T-helper 17 cell (primary cell): ENCODE measurements around the gene KCNJ18. TPM values are rescaled to one million over a fixed set of nuclear protein-coding genes. Genes with fewer than 3 reads are reported as not detected.
"Not testable (repeated sequence)": the region's sequence is repeated elsewhere in the genome, so short reads cannot be mapped to it uniquely, and the experiment has no call there.

Experiments used
- ATAC-seq: fragments of 150-1000 bp; cut with Tn5 transposase; 2 replicates; pipeline ENCODE4 v1.10.0; 2021; ENCODE audit warnings: mild to moderate bottlenecking, moderate library complexity
- DNase-seq, 3 donors: peaks; one replicate each; pipeline versions ENCODE4 v3.0.0 to v3.0.0-alpha.2; 2020 to 2021
- H3K9me3 ChIP-seq: one replicate; pipeline ENCODE4 v1.7.0; 2013; ENCODE audit warnings: low read length, mild to moderate bottlenecking; ENCODE audit not compliant: control insufficient read depth, poor library complexity, severe bottlenecking
- H3K27ac Mint-ChIP-seq: one replicate; pipeline ENCODE4 v1.8.0; 2022; ENCODE audit warnings: mild to moderate bottlenecking, moderate library complexity, mixed read lengths
- H3K27me3 Mint-ChIP-seq: one replicate; pipeline ENCODE4 v1.8.0; 2022; ENCODE audit warnings: mixed read lengths
- H3K36me3 Mint-ChIP-seq: one replicate; pipeline ENCODE4 v1.8.0; 2022; ENCODE audit warnings: low read depth, mixed read lengths
- H3K4me1 Mint-ChIP-seq: one replicate; pipeline ENCODE4 v1.8.0; 2022; ENCODE audit warnings: mild to moderate bottlenecking, mixed read lengths
- H3K4me3 Mint-ChIP-seq: one replicate; pipeline ENCODE4 v1.8.0; 2022; ENCODE audit warnings: mild to moderate bottlenecking, moderate library complexity, mixed read lengths
- total RNA-seq, 4 donors: library from RNA in 2 of 4; stranded (reverse) in 2 of 4; gene quantifications; one replicate each; pipeline ENCODE4 v1.2.3 and lab custom pipeline; 2022 to 2026

The KCNJ18 gene
- total RNA-seq, 2 donors from 2014 or later = not detected

DNA sequence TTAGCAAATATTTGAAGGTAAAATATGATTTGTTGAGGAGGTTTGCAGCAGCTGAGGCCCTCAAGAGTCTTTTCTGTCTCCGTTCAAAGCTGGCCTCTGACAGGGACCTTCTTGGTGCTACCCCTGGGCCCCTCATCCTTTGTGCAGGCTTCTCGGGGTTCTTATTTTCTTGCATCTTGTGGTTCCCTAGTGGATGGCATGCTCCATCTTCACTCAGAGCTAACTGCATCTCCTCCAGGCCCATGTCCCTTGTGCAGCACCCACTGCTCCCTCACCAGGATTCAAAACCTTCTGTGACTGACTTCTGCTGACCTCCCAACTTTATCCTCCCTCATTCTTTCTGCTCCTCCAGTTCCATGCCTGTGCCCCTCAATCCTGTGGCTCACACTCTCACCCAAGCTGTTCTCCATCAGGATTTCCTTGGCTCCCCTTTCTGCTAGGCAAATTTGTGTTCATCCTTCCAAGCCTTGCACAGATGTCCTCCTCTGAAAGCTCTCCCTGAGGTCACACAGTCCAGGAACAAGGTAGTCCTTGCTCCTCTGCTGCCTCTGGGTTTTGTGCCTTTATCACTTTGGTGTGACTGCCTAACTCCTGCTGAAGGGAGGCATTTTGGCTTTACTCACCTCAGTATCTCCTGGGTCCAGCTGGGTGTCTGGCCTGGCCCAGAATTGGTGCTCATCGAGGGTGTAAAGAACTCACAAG, 25.5 kb upstream of the KCNJ18 start:
- DNase-seq, H3K4me1 Mint-ChIP-seq, H3K9me3 ChIP-seq, H3K27ac Mint-ChIP-seq, H3K27me3 Mint-ChIP-seq, ATAC-seq, H3K36me3 Mint-ChIP-seq, H3K4me3 Mint-ChIP-seq: not testable (repeated sequence)

DNA sequence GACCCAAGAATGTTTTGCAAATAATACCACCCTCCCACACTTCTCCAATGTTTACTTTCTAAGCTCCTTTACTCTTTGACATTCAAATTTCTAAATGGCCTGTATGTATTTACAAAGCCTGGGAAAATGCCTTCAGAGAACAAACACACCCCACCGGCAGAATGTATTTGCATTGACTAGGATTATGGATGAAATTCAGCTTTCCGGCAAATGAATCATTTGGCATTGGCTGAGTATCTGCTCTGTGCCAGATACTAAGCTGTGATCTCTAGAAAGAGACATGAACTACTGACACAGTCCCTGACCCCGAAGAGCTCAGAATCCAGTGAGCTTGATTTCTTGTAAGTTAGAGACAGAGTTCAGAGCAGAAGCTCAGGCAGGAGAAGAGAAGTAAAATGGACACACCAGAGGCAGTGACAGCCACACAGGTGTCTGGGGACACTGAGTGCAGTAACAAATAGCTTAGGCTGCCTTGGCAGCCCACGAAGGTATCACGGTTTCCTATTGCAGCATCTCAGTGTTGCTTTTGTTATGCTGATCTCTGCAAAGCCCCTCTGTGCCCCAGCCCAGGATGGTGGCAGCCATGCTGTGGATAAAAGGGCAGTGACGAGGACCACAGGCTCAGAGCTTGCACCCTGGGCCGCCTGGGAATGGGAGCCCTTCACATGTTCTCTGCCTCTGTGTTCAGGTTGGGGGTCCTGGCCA, 24.8 kb upstream of the KCNJ18 start:
- H3K36me3 Mint-ChIP-seq, ATAC-seq, DNase-seq, H3K27me3 Mint-ChIP-seq, H3K4me3 Mint-ChIP-seq, H3K27ac Mint-ChIP-seq, H3K9me3 ChIP-seq, H3K4me1 Mint-ChIP-seq: not testable (repeated sequence)

DNA sequence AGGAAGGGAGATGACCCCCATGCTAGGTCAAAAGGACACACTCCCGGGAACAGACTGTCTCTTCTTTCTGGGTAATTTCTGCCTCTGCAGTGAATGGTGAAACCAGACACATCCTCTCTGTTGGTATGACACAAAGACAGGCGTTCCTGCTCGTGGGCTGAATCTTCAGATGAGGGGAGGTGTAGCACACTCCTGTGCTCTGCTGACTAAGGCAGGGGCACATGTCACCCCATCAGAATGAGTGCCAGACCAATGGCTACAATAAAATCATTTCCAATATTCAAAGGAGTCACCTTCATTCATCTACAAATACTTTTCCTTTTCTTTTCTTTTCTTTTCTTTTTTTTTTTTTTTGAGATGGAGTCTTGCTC, 24.2 kb upstream of the KCNJ18 start:
- not testable (repeated sequence) for H3K27ac Mint-ChIP-seq, H3K9me3 ChIP-seq, H3K27me3 Mint-ChIP-seq, H3K4me1 Mint-ChIP-seq, H3K4me3 Mint-ChIP-seq, DNase-seq, H3K36me3 Mint-ChIP-seq, ATAC-seq

- H3K9me3 ChIP-seq, DNase-seq, H3K4me3 Mint-ChIP-seq, ATAC-seq, H3K27ac Mint-ChIP-seq, H3K4me1 Mint-ChIP-seq, H3K27me3 Mint-ChIP-seq, H3K36me3 Mint-ChIP-seq: not testable (repeated sequence)
Measured at GRCh38 chr17:21668746-21669508, 23.4 kb upstream of the KCNJ18 start.

GRCh38 chr17:21669616-21670360, 22.5 kb upstream of the KCNJ18 start:
- H3K27me3 Mint-ChIP-seq, ATAC-seq, H3K36me3 Mint-ChIP-seq, DNase-seq, H3K27ac Mint-ChIP-seq, H3K4me3 Mint-ChIP-seq, H3K9me3 ChIP-seq, H3K4me1 Mint-ChIP-seq: not testable (repeated sequence)

DNA sequence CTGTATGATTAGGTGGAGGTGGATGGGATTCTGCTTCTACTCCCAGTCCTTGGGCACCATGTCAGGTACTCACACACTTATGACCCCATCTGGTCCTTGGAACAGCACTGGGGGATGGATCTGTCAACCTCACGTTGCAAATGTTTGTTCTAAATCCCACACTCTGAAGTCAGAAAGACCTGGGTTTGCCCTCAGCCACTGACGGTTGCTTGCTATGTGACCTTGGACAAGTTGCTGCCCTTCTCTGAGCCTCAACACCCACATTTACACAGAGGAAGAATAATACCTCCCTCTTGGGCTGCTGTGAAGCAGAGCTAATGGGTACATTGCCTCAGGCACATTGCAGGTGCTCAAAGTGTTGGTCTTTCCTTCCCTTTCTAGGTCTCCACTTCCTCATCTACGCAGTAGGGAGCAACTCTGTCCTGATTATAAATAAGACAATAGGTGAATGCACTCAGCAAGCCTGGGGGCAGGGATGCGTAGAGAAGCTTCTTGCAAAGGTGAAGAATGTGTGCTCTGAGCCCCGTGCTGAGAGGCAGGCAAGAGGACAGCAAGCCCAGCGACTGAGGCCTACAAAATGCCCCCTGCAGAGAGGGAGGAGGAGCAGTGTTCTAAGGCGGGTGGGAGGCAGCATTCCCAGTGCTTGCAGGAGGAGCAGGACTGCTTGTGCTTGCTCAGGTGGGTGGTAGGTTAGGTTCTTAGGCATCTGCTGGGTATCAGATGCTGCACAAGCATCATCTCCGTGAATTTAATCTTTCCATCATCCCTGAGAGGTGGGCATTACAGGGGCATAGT, 21.8 kb upstream of the KCNJ18 start:
- H3K36me3 Mint-ChIP-seq, H3K9me3 ChIP-seq, H3K27ac Mint-ChIP-seq, H3K4me3 Mint-ChIP-seq, H3K4me1 Mint-ChIP-seq, ATAC-seq, DNase-seq, H3K27me3 Mint-ChIP-seq: not testable (repeated sequence)

- not testable (repeated sequence) for ATAC-seq, H3K27me3 Mint-ChIP-seq, H3K4me3 Mint-ChIP-seq, DNase-seq, H3K27ac Mint-ChIP-seq, H3K36me3 Mint-ChIP-seq, H3K4me1 Mint-ChIP-seq, H3K9me3 ChIP-seq
Measured at GRCh38 chr17:21671437-21671836, 20.9 kb upstream of the KCNJ18 start.

GRCh38 chr17:21671871-21672270, 20.5 kb upstream of the KCNJ18 start:
- not testable (repeated sequence) for H3K4me3 Mint-ChIP-seq, H3K27ac Mint-ChIP-seq, ATAC-seq, H3K27me3 Mint-ChIP-seq, H3K36me3 Mint-ChIP-seq, H3K4me1 Mint-ChIP-seq, H3K9me3 ChIP-seq, DNase-seq

GRCh38 chr17:21673451-21674241, 18.7 kb upstream of the KCNJ18 start:
- H3K4me1 Mint-ChIP-seq, H3K9me3 ChIP-seq, H3K36me3 Mint-ChIP-seq, ATAC-seq, DNase-seq, H3K27ac Mint-ChIP-seq, H3K27me3 Mint-ChIP-seq, H3K4me3 Mint-ChIP-seq: not testable (repeated sequence)

GRCh38 chr17:21674242-21674731, 18.0 kb upstream of the KCNJ18 start:
- Mint-ChIP-seq H3K4me3 (no peak overlapping the region), H3K27me3 (no peaks in the 10 kb centered on the region), H3K4me1 (no peaks in the 10 kb centered on the region), H3K27ac (no peak overlapping the region), H3K36me3 (no peaks in the 10 kb centered on the region)
- no peak for DNase-seq
- ATAC-seq = no peak
- no peaks in the 10 kb centered on the region for H3K9me3 ChIP-seq

DNA sequence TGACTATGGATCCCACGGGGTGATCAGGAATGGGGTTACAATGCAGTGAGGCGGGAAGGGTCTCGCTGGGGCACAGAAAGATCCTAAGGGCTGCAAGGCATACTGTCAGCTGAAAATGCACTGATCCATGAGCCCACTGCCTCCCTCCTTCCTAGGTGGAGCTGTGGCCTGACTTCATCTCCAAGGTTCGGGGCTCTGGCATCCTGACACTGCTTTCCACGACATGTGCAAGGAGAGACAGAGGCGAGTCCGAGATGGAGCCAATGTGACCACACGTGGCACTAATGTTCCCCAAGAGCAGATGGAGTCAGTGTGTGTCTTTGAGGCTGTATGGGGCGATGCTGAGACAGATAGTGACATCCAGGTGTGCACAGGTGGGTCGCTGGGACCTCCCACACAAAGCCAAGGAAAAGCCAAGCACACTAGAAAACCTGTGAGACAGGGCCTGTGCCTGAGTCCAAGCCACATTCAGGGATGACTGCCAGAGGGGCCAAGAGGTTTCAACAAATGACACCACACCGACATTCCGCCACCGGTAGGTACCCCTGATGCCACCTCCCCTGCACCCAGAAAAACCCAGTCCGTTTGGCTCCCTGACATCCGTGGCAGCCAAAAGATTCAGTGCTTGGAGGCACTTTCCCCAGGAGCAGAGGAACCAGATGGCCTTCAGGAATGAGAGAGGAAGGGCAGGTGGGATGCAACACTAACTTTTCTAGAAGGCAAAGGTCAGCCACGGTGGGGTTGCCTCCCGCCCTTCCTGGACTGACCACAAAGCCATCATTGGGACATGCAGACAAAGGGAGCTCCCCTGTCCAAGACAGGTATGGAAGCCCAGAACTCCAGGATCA, 17.2 kb upstream of the KCNJ18 start:
- H3K36me3 Mint-ChIP-seq, H3K4me1 Mint-ChIP-seq, DNase-seq, ATAC-seq, H3K27ac Mint-ChIP-seq, H3K27me3 Mint-ChIP-seq, H3K9me3 ChIP-seq, H3K4me3 Mint-ChIP-seq: not testable (repeated sequence)
